ENCODE results near the gene MRAP2. TPM values are rescaled to one million over a fixed set of nuclear protein-coding genes. Genes with fewer than 3 reads are reported as not detected.
"Not testable (repeated sequence)": the region's sequence is repeated elsewhere in the genome, so short reads cannot be mapped to it uniquely, and the experiment has no call there.

The MRAP2 gene
- total RNA-seq, 4 donors from 2014 or later: 1.9 to 10.9 (median 2.1) TPM; not detected in 1

DNA sequence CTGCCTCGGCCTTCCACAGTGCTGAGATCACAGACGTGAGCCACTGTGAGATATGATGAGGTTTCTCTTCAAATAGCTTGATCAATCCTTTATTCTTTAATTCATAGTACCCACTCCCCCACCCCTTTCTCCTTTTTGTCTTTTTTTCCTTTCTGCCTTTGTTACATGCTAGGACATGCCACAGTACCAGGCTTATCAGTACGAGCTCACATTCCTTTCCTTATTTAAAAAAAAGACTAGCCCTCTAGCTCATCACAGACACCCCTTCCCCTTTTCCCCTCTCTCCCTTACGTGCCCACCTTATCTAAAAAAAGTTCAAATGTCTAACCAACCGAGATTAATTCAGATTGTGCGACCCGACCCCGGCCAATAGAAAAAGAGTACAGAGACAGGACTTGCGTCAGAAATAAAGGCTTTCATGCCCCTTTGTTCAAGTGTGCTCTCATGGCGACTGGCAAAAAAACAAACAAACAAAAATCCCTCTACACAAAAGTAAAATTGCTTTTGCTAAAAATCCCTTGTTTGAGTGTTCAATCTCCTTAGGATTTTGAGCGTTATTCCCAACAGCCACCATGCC, 49.2 kb downstream of the MRAP2 start:
- no peaks in the 10 kb centered on the region for H3K9me3 ChIP-seq
- intact Hi-C loops (cut with DNase I; ENCODE audit: low total_unique reads): no loop called here
- H3K27ac ChIP-seq: no peak overlapping the region
- no peaks in the 10 kb centered on the region for H3K27me3 ChIP-seq
- no peaks in the 10 kb centered on the region for H3K4me1 ChIP-seq
- H3K4me3 ChIP-seq: no peak overlapping the region
- TF ChIP-seq, protein P1, sequence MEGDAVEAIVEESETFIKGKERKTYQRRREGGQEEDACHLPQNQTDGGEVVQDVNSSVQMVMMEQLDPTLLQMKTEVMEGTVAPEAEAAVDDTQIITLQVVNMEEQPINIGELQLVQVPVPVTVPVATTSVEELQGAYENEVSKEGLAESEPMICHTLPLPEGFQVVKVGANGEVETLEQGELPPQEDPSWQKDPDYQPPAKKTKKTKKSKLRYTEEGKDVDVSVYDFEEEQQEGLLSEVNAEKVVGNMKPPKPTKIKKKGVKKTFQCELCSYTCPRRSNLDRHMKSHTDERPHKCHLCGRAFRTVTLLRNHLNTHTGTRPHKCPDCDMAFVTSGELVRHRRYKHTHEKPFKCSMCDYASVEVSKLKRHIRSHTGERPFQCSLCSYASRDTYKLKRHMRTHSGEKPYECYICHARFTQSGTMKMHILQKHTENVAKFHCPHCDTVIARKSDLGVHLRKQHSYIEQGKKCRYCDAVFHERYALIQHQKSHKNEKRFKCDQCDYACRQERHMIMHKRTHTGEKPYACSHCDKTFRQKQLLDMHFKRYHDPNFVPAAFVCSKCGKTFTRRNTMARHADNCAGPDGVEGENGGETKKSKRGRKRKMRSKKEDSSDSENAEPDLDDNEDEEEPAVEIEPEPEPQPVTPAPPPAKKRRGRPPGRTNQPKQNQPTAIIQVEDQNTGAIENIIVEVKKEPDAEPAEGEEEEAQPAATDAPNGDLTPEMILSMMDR (IDR thresholded peaks at IDR 0.05): no peak
- no peak for TF ChIP-seq POLR2A (IDR thresholded peaks at IDR 0.05)
- no peak for DNase-seq
- H3K36me3 ChIP-seq: no peaks in the 10 kb centered on the region

DNA sequence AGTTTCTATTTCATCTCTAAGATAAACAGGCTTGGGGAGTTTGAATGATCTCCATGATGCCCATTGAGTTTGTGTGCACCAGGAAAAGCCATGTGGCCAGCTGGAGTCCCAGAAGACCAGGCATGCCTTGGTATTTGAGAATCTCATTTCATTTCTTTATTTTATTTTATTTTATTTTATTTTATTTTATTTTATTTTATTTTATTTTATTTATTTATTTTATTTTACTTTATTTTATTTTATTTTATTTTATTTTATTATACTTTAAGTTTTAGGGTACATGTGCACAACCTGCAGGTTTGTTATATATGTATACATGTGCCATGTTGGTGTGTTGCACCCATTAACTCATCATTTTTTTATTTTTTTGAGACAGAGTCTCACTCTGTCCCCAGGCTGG, 51.1 kb downstream of the MRAP2 start:
- H3K27ac ChIP-seq; DNase-seq; H3K36me3 ChIP-seq; H3K9me3 ChIP-seq; H3K27me3 ChIP-seq; intact Hi-C loops (cut with DNase I; ENCODE audit: low total_unique reads); H3K4me1 ChIP-seq; H3K4me3 ChIP-seq: not testable (repeated sequence)

DNA sequence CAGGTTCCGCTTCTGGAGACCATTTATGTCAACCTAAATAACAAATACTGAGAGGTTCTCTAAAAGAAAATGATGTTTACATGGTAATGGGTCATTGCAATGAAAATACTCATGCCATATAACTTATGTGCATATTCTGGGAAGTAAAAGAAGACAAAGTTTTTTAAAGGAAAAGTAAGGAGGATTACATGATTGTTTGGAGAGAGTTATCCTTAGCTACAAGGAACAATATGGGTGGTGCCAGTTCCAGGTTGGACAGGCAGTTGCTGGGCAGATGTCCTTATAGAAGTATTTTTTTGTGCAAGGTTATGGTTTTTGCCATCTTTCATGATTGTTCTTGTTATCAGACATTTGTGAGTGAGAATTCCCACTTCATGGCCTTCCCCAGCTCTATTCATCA, 52.5 kb downstream of the MRAP2 start:
- intact Hi-C loops (cut with DNase I; ENCODE audit: low total_unique reads): no loop called here
- Histone ChIP-seq H3K27ac (no peak overlapping the region), H3K27me3 (no peaks in the 10 kb centered on the region), H3K4me3 (no peak overlapping the region), H3K4me1 (no peaks in the 10 kb centered on the region), H3K36me3 (no peaks in the 10 kb centered on the region), H3K9me3 (no peaks in the 10 kb centered on the region)
- no peak for DNase-seq
- no peak for TF ChIP-seq POLR2A (IDR thresholded peaks at IDR 0.05)
- TF ChIP-seq, protein P1 (IDR thresholded peaks at IDR 0.05): no peak

DNA sequence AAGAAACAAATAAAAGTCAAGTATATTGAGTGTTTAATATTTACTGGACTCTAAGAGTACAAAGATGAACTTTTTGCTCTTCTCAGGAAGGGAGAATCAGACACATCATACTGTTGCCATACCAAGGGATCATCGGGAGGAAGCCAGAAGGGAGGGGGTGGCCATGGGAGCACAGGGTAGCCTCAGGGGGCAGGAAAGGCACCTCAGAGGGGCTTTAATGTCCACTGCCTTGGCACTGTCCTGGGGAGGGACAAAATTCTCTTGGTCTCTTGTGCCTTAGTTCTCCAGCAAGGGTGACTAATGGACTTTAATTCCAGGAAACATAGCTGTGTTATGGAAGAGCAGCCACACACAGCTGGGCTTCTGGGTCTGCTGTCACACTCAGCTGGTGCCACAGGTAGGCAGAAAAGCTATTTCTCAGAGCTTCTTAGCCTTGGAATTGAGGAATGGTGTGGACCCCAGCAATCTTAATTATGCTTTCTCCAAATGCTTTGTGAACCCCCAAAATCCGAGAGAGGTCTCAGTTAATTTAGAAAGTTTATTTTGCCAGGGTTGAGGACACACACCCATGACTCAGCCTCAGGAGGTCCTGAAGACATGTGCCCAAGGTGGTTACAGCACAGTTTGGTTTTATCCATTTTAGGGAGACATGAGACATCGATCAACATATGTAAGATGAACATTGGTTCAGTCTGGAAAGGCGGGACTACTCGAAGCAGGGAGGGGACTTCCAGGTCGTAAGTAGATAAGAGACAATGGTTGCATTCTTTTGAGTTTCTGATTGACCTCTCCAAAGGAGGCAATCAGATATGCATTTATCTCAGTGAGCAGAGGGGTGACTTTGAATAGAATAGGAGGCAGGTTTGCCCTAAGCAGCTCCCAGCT, 53.2 kb downstream of the MRAP2 start:
- H3K27me3 ChIP-seq: no peaks in the 10 kb centered on the region
- no peak overlapping the region for H3K27ac ChIP-seq
- TF ChIP-seq, protein P1 (IDR thresholded peaks at IDR 0.05): no peak
- TF ChIP-seq POLR2A (IDR thresholded peaks at IDR 0.05): no peak
- intact Hi-C loops (cut with DNase I; ENCODE audit: low total_unique reads): no loop called here
- H3K36me3 ChIP-seq: no peaks in the 10 kb centered on the region
- no peaks in the 10 kb centered on the region for H3K4me1 ChIP-seq
- H3K4me3 ChIP-seq: no peak overlapping the region
- H3K9me3 ChIP-seq: no peaks in the 10 kb centered on the region
- DNase-seq: no peak

DNA sequence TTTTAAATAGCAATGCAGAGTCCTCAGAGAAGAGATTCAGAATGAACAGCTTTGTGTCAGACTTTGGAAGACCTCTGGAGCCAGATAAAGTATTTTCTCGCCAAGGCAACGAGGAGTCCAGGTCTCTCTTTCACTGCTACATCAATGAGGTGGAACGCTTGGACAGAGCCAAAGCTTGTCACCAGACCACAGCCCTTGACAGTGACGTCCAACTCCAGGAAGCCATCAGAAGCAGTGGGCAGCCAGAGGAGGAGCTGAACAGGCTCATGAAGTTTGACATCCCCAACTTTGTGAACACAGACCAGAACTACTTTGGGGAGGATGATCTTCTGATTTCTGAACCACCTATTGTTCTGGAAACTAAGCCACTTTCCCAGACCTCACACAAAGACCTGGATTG, 55.5 kb downstream of the MRAP2 start:
- intact Hi-C loops (cut with DNase I; ENCODE audit: low total_unique reads): no loop called here
- no peaks in the 10 kb centered on the region for H3K9me3 ChIP-seq
- no peak for TF ChIP-seq POLR2A (IDR thresholded peaks at IDR 0.05)
- TF ChIP-seq, protein P1 (IDR thresholded peaks at IDR 0.05): no peak
- no peak for DNase-seq
- no peaks in the 10 kb centered on the region for H3K4me1 ChIP-seq
- H3K4me3 ChIP-seq: no peak overlapping the region
- H3K27ac ChIP-seq: no peak overlapping the region
- H3K36me3 ChIP-seq: no peaks in the 10 kb centered on the region
- no peaks in the 10 kb centered on the region for H3K27me3 ChIP-seq

Measured in uterus (tissue), 4 donors.